ELR (cell line): ENCODE results near the gene HS3ST5.

Source experiments
- DNase-seq: peaks from one replicate; pipeline ENCODE4 v3.0.0-alpha.2; 2015; ENCODE audit warnings: low read depth

Gene HS3ST5

DNA sequence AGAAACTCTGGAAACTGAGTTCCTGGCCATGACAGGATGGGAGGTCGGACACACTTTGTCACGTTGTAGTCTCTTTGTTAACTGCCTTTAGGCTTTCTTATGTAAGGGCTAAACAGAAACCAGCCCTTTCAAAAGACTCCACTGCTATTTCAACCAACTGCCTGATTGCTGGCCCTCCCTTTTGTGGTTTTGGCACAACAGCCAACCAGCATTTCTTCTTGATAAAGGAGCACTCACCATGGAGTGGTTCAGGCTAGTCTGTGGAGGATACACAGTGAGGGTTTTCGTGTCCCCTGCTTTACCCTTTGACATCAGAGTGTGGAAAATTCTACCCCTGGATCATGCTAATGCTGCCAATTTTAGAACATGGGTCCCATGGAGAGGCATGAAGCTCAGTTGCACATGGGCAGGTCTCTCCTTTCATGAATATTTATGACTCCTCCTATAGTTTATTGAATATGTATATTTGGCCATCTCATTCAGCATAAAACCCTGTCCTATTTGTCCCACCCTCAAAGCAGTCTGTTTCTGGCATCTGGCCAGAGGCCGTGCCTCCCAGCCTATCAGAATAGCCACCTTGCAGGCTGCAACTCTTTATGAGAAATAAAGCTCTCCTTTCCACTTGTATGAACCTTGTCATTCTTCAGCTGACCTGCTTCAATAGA is 148.3 kb downstream of the HS3ST5 start:
- DNase-seq: no peak

- no peak for DNase-seq
Observed at GRCh38 chr6:114187563-114187962, 155.3 kb downstream of the HS3ST5 start.

GRCh38 chr6:114181664-114182063 is 161.2 kb downstream of the HS3ST5 start:
- no peak for DNase-seq

DNA sequence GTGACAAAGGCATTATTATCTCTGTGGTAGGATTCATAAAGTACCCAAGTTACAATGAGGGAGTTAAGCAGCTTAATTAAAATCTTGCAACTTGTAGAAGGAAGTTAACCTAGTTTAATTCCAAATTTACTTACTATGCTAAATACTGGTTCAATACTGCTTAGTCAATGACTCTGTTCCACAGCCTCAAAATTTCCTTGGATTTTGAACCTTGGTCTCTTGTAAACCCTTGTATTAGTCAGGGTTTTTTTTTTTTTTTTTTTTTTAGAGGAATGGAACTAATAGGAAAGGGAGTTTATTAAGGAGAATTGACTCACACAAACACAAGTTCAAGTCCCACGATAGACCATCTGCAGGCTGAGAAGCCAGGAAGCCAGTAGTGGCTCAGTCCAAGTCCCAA is 163.4 kb downstream of the HS3ST5 start:
- no peak for DNase-seq

DNA sequence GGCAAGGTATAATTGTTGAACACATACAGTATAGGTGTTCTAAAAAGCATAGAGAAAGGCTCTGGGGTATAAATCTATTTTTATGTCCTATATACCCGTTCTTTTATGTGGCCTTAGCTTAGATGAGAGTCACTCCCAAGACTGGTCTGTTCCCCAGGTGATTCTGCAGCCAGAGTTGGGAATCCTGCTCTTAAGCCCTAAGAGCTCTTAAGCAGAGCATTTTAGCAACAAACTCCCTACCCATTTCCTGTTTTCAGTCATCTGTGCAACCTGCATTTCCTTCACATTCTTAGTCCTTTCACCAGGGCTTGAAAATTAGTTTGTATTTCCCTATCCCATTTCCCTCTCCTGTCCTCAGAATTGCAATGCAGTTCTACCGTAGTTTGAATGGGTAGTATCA is 166.1 kb downstream of the HS3ST5 start:
- no peak for DNase-seq

- no peak for DNase-seq
Observed at GRCh38 chr6:114172576-114173260, 170.1 kb downstream of the HS3ST5 start.

- DNase-seq: no peak
Observed at GRCh38 chr6:114171473-114171872, 171.3 kb downstream of the HS3ST5 start.

GRCh38 chr6:114170958-114171387 is 171.8 kb downstream of the HS3ST5 start:
- DNase-seq: no peak

DNA sequence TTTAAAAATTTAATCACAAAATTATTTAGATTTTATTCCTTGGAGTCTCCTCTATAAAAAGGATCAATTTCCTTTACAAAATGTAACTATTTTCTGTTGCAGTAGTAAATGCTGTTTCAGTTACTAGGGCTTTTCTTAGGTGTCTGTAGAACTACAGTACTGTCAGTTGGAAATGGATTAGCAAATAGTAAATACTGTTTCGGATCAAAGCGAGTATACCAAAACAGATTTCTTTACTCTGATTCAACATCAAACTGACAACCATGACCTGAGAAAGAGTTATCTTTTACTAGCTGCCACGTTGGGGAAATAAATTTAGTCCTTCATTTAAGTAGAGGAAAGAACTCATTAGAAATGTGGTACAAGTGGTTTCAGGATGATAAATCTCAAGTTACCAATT is 172.5 kb downstream of the HS3ST5 start:
- DNase-seq: no peak

DNA sequence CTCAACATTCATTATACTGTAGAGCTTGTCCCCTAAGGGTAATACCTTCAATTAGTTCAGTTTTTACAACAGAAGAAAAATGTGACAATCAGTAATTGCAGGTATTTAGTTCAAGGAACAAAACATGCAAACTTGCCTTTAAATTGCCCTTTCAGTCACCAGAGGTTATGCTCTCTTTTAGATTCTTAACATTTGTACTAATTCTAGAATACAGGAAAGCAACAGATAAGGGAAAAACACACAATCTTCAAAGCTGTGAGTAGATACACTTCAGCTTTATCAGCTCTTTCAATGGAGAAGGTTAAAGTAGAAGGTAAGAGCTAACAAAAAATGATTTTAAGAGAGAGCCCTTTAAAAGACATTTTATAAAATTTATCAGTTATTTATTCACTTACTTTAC is 173.1 kb downstream of the HS3ST5 start:
- no peak for DNase-seq

- no peak for DNase-seq
Observed at GRCh38 chr6:114167583-114168576, 174.9 kb downstream of the HS3ST5 start.

- DNase-seq: no peak
Observed at GRCh38 chr6:114164207-114164606, 178.6 kb downstream of the HS3ST5 start.

- no peak for DNase-seq
Observed at GRCh38 chr6:114162691-114163347, 180.0 kb downstream of the HS3ST5 start.

DNA sequence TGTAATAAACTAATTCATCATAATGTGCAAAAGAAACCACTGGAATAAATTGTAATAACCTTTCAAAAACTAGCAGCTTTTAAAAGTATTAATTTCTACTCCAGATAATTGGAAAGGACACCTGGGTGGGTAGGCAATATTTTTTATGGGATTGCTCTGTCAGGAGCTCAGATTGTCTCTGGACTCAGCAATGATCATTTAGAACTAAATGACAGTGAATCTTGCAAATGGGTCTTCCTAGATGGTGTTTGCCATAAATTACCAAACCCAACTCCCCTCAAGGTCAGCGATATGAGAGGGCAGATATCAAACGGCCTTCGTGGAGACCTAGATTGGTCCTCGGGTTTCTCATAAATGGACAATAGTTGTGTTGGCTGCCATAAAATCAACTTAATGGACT is 181.9 kb downstream of the HS3ST5 start:
- DNase-seq: no peak

- no peak for DNase-seq
Observed at GRCh38 chr6:114159727-114160126, 183.1 kb downstream of the HS3ST5 start.

- no peak for DNase-seq
Observed at GRCh38 chr6:114158838-114159694, 183.8 kb downstream of the HS3ST5 start.

- no peak for DNase-seq
Observed at GRCh38 chr6:114158411-114158810, 184.4 kb downstream of the HS3ST5 start.

DNA sequence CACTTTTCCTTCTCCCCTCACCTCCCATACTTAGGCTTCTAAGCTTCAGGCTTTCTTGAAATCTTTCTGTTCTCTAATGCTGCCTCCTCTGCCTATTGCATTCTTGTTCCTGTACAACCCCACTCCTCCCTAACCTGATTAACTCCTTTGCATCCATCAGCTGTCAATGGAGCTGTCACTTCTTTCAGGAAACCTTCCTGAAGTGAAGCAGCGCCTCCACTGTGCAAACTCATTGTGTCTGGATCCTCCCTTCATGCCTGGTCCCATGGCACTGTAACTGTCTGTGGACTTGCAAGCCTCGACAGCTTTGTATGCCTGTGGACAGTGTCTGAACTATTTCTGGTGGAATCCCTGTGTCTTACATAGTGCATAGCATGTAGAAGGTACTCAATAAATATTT is 185.0 kb downstream of the HS3ST5 start:
- no peak for DNase-seq

GRCh38 chr6:114155763-114156162 is 187.1 kb downstream of the HS3ST5 start:
- DNase-seq: no peak

DNA sequence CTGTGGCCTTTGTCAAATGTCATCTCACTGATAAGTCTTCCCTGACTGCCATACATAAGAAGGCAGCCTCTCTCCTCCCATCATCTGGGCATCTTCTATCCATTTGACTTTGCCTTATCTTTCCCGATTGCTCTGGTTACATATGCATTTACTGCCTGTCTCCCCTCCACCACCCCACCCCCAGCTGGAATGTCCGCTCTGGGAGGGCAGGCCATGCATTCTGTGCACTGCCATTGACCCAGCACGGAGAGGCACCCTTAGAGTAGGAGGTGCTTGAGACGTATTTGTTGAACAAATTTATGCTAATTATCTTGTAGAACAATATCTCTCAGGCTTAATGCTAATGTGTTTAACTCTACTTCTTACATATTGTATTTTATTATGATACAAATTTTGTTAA is 188.0 kb downstream of the HS3ST5 start:
- DNase-seq: no peak

- no peak for DNase-seq
Observed at GRCh38 chr6:114153448-114153847, 189.4 kb downstream of the HS3ST5 start.
